NCI-H226 (cell line): ENCODE results near the gene NOP9.
A peak's percentile ranks its signal among the peaks of the same experiment; 100 is the strongest.

ENCODE experiments used
- DNase-seq: peaks from one replicate; pipeline ENCODE4 v3.0.0-alpha.2; 2015

Gene NOP9

DNA sequence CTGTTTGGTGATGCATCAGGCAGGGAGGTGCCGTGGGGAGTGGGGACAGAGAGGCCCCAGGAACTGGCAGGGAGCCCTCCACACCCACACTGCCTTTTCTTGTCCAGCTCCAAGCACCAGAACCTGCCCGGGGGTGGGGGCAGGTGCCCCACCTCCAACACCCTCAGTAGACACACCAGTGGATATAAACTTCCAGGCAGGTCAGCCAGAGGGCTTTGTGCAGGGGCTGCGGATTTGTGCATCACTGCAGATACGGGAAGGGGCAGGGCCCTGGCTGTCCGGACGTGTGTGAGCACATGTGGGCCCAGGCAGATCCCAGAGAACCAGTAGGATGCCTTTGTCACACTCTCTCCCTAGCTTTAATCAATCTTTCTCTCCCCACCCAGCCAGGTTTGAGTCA is 35.4 kb upstream of the NOP9 start:
- peak; percentile 31 for DNase-seq

GRCh38 chr14:24266344-24267244 is 33.1 kb upstream of the NOP9 start:
- DNase-seq: no peak

DNA sequence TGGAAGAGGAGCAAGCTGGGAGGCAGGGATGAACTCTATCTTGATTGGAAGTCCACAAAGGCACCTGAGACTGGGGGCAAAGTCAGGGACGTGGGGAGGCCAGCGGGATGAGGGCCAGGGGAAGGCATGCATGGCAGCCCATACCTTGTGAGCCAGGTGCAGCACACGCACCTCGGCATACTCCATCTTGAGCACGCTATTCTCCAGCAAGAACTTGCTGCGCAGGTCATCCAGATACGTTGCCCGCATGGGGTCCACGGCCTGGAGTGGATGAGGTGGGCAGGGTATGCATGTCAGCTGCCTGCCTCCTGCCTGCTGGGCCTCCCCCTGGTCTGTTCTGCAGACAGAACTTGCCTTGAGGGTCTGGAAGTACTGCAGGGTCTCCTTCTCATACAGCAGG is 32.1 kb upstream of the NOP9 start:
- DNase-seq: no peak

- no peak for DNase-seq
These were observed 31.4 kb upstream of the NOP9 start for GRCh38 chr14:24268225-24268624.

GRCh38 chr14:24269368-24269767 is 30.3 kb upstream of the NOP9 start:
- DNase-seq: no peak

DNA sequence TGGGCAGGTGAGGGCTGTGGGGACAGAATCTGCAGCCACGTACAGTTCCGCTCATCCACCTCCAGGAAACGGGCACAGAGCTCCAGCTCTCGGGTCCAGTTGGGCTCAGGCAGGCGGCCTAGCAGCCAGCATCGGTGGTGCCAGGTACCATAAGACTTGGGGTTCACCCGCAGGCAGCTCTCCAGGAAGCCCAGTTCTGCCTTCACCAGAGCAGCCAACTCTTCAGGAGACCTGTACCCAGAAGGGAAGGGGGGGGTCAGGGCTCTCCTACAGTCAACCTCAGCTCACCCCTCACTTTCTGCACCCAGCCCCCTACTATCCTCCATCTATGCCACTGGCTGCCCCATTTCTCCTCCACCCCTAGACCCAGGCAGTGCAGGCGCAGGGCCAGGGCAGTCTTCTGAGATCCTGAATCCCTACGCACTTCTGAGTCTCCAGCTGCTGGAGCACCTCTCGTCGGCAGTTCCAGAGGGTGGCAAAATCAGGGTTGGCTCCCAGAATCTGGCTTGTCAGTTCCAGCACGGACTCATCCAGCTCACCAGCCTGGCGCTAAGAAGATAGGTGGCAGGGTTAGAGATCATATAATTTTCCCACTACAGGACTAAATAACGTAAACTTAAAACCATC is 29.6 kb upstream of the NOP9 start:
- no peak for DNase-seq

- DNase-seq: no peak
These were observed 29.0 kb upstream of the NOP9 start for GRCh38 chr14:24270537-24271133.

DNA sequence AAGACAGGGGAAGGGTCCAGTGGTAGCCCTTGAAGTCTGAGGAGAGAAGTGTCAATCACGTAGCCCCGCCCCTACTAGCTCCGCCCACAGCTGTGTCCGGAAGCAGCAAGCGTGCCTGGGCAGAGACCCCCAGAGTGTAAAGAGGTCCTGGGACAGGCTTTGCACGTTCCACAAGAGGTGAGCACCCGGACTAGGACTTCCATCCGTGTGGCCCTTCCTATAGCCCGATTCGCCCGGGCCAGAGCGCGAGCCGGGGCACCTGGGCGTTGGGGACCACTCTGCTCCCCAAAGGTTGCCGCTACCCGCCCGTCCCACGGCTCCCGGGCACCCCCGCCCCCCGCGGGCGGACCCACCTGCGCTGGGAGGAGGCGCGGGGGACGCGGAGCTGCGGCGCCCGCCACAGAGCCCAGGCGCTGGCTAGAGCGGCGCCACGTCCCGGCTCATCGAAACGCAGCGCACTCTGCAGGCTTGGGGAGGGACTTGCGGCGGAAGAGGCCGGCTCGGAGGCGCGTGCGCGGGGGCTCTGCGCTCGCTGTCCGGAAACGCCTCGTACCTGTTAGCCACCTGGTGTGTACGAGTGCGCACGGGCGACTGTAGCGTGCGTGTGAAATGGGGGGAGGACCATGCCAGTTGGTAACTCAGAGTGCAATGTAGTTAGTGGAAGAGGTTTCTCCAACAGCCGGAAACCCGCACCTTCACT is 28.4 kb upstream of the NOP9 start, which contains the start of gene RABGGTA:
Gene RABGGTA, minus strand, starts transcription at position 464 of the 700 bp plus-strand sequence. CDS start 482 bp downstream, outside the sequence.
- DNase-seq: peak; percentile 86

- no peak for DNase-seq
These were observed 27.8 kb upstream of the NOP9 start for GRCh38 chr14:24271834-24272263.

GRCh38 chr14:24272467-24272866 is 27.2 kb upstream of the NOP9 start:
- DNase-seq: no peak

- no peak for DNase-seq
These were observed 26.1 kb upstream of the NOP9 start for GRCh38 chr14:24273422-24273998.

GRCh38 chr14:24274101-24274543 is 25.5 kb upstream of the NOP9 start:
- DNase-seq: peak; percentile 98

DNA sequence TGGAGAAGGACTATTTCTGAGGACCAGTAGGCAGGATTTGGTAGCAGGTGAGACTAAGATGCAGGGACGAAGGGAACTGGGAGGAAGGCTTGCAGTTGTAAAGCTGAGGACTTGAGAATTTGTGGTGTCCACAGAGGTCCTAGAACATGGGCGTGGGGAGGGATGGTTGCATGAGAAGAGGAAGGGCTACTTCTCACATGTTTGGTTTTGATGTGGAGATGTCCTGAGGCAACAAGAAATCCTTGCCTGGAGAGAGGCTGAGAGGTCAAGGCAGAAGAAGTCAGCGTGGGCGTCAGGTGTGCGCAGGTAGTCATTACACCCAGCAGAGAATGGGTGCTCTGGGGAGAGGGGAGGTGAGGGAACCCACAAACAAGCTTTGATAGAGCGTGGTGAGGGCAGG is 22.6 kb upstream of the NOP9 start:
- no peak for DNase-seq

DNA sequence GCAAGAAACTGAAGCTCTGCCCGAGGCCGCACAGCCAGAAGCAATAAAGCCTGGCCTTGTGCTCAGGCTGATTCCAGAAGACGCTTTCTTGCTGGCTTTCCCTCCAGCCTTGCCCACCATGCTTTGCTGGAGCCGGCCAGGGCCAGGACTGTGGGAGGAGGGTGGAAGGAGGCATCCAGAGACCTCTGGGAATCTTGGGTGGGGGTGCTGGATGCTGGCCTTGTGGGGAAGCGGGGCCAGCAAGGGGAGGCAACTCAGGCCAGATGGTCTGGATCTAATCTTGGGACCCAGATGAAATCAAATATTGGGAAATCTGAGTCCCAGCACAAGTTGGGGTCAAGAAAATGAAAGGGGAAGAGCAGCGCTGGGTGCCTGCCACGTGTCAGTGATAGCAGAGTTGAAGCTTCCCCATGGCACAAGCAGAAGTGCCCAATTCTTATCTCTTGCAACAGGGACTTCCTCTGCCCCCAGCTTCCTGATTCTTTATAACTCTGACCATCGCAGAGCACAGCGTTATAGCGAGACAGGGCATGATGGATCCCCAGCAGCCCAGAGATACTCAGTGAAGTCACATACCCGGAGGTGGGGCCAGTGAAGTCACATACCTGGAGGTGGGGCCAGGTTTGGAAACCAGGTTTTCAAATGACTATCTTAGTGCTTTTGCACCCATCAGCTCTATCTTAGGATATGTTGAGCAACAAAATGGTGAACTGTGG is 21.9 kb upstream of the NOP9 start:
- DNase-seq: no peak

- no peak for DNase-seq
These were observed 21.2 kb upstream of the NOP9 start for GRCh38 chr14:24278424-24278823.

- DNase-seq: peak; percentile 30
These were observed 20.1 kb upstream of the NOP9 start for GRCh38 chr14:24279301-24280186.

DNA sequence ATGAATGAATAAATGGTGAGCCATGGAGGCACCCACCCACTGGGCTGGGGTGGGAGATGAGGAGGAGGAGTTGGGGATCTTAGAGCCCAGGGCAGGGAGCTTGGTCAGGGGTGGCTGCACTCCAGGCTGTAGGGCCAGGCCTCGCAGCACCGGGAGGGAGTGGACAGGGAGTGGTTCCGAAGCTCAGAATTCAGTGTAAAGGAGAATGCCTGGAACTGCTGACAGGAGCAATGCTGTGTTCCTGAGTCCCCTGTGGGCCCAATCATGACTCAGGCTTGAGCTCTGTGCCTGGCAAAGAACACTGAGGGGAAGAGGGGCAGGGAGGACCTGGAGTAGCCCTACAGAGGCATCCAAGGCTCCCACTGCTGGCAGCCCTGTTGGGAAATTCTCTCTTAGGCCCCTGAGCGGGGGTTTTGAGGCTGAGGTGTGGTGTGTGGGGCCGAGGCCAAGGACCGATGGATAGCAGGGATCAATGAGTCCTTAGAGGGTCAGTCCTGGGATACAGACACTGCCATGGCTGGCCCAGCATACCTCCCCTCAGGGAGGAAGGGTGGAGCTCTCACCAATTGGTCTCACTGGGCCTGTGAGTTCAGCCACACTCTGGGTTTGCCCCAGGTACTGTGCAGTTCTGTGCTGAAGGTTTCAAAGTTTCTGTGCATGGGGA is 18.7 kb upstream of the NOP9 start:
- DNase-seq: no peak

DNA sequence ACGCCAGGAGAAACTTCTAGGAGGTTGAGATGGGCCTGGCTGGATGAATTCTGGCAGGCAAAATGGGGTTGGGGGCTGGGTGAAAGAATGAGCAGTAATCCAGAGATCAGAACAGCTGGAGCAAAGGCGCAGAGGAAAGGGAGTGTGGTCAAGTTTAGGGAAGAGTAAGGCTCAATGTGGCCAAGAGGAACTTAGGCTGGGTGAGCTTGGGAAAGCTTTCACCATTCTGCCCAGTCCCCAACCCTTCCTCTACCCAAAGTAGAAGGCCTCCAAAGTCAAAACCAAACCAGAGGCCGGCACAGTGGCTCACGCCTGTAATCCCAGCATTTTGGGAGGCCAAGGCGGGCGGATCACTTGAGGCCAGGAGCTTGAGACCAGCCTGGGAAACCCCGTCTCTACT is 18.0 kb upstream of the NOP9 start:
- no peak for DNase-seq

GRCh38 chr14:24282736-24283135 is 16.9 kb upstream of the NOP9 start:
- DNase-seq: no peak

DNA sequence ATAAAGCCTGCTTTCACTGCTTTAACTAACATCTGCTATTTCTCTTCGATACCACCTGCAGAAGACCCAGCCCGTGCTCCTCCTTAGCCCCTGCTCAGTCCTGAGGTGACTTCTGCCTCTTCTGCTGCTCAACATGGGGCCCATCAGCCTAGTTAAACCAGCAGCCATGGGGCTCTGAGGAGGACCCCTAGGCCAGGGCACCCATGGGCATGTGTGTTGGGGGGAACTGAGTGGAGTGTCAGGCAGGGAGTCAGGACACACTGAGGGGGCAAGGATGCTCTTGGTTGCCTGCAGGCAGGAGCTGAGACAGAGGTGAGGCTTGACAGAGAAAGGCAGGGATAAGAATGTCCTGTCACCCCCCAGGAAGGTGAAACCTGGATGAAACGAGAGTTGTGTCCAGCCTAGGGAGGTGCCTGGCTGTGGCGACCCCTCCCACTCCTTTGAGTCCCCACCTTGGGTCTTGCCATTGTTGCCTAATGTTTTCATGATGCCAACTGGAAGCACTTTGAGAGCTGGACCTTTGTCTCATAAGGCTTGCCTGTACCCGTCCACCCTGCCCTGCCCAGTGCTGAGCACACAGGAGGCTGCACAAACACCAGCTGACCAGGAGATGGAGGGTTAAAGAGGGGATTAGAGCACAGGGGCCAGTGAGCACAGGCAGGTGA is 15.7 kb upstream of the NOP9 start:
- DNase-seq: no peak
